WTC11 (cell line): ENCODE results near the gene CYP2C18. TPM values are rescaled to one million over a fixed set of nuclear protein-coding genes. Genes with fewer than 3 reads are reported as not detected.

Experiments
- ATAC-seq: fragments of 200-7000 bp; cut with Tn5 transposase; 2 replicates; pipeline ENCODE4 v1.10.0; 2021; ENCODE audit warnings: mild to moderate bottlenecking, moderate library complexity
- CTCF ChIA-PET: fragments of 300-600 bp; sonication (Branson Sonifier 250); formaldehyde crosslinking; loops from one replicate; lab custom pipeline; 2021; ENCODE audit warnings: antibody characterized with exemption; lab: Charles Lee
- POLR2A ChIA-PET: fragments of 350-600 bp; sonication (Branson Sonifier 250); formaldehyde crosslinking; loops from one replicate; lab custom pipeline; 2021; ENCODE audit warnings: antibody characterized with exemption; lab: Charles Lee
- DNase-seq: peaks from one replicate; pipeline ENCODE4 v3.0.0; 2021; ENCODE audit warnings: low spot score
- H3K27ac Mint-ChIP-seq: 2 replicates; pipeline ENCODE4 v1.8.0; 2021; ENCODE audit warnings: mixed read lengths
- H3K27me3 Mint-ChIP-seq: 2 replicates; pipeline ENCODE4 v1.8.0; 2021; ENCODE audit warnings: low read depth, mild to moderate bottlenecking, moderate library complexity, mixed read lengths
- H3K36me3 Mint-ChIP-seq: 2 replicates; pipeline ENCODE4 v1.8.0; 2021; ENCODE audit warnings: mixed read lengths
- H3K4me1 Mint-ChIP-seq: 2 replicates; pipeline ENCODE4 v1.8.0; 2022; ENCODE audit warnings: mixed read lengths
- H3K4me3 Mint-ChIP-seq: 2 replicates; pipeline ENCODE4 v1.8.0; 2021; ENCODE audit warnings: mild to moderate bottlenecking, moderate library complexity, mixed read lengths
- H3K9me3 Mint-ChIP-seq: 2 replicates; pipeline ENCODE4 v1.8.0; 2021; ENCODE audit warnings: mixed read lengths
- CREB1 ChIP-seq: sonication (generic); formaldehyde crosslinking; IDR thresholded peaks from 2 replicates; pipeline ENCODE4 v1.8.0; 2023; ENCODE audit warnings: mild to moderate bottlenecking, missing genetic modification reagents
- CREM ChIP-seq: sonication (generic); formaldehyde crosslinking; IDR thresholded peaks from 2 replicates; pipeline ENCODE4 v1.8.1; 2022; ENCODE audit warnings: mild to moderate bottlenecking, missing genetic modification reagents, moderate library complexity
- FOXJ3 ChIP-seq: sonication (generic); formaldehyde crosslinking; IDR thresholded peaks from 2 replicates; pipeline ENCODE4 v1.9.0; 2021; ENCODE audit warnings: missing genetic modification reagents, mild to moderate bottlenecking, borderline replicate concordance
- GTF2I ChIP-seq: fragments of 250-450 bp; sonication (Bioruptor Pico); conservative IDR thresholded peaks from 2 replicates; pipeline ENCODE4 v1.4.0; 2021; ENCODE audit warnings: mild to moderate bottlenecking
- NFE2L1 ChIP-seq: sonication (generic); formaldehyde crosslinking; IDR thresholded peaks from 2 replicates; pipeline ENCODE4 v1.8.1; 2023; ENCODE audit warnings: missing genetic modification reagents
- NFYB ChIP-seq: sonication (generic); formaldehyde crosslinking; conservative IDR thresholded peaks from 2 replicates; pipeline ENCODE4 v1.8.0; 2022; ENCODE audit warnings: low read depth, missing genetic modification reagents
- RORB ChIP-seq: fragments of 250-450 bp; sonication (Bioruptor Pico); IDR thresholded peaks from 2 replicates; pipeline ENCODE4 v1.9.0; 2021; ENCODE audit warnings: mild to moderate bottlenecking
- SOX15 ChIP-seq: fragments of 250-450 bp; sonication (Bioruptor Pico); IDR thresholded peaks from 2 replicates; pipeline ENCODE4 v1.9.0; 2021; ENCODE audit warnings: mild to moderate bottlenecking
- TEAD4 ChIP-seq: sonication (generic); formaldehyde crosslinking; IDR thresholded peaks from 2 replicates; pipeline ENCODE4 v1.8.0; 2022; ENCODE audit warnings: mild to moderate bottlenecking, missing genetic modification reagents
- total RNA-seq: library from RNA; stranded (reverse); gene quantifications from 3 replicates; pipeline ENCODE4 v1.2.3, GENCODE V29; 2021
- TF ChIP-seq, protein P1 (sequence below): sonication (generic); formaldehyde crosslinking; IDR thresholded peaks from 2 replicates; pipeline ENCODE4 v1.8.1; 2023; ENCODE audit warnings: mild to moderate bottlenecking, moderate library complexity, missing genetic modification reagents
- TF ChIP-seq, protein P2 (sequence below): sonication (generic); formaldehyde crosslinking; IDR thresholded peaks from 2 replicates; pipeline ENCODE4 v1.8.1; 2022; ENCODE audit warnings: low read depth, missing genetic modification reagents, borderline replicate concordance
- TF ChIP-seq, protein P3 (sequence below): sonication (generic); formaldehyde crosslinking; IDR thresholded peaks from 2 replicates; pipeline ENCODE4 v1.8.1; 2022; ENCODE audit warnings: missing genetic modification reagents, borderline replicate concordance
- TF ChIP-seq, protein P4 (sequence below): sonication (generic); formaldehyde crosslinking; IDR thresholded peaks from 2 replicates; pipeline ENCODE4 v1.8.0; 2022; ENCODE audit warnings: missing genetic modification reagents
- TF ChIP-seq, protein P5 (sequence below): fragments of 250-450 bp; sonication (Bioruptor Pico); IDR thresholded peaks from 2 replicates; pipeline ENCODE4 v1.8.0; 2021; ENCODE audit warnings: mild to moderate bottlenecking
- TF ChIP-seq, protein P6 (sequence below): sonication (generic); formaldehyde crosslinking; IDR thresholded peaks from 2 replicates; pipeline ENCODE4 v1.8.0; 2022; ENCODE audit warnings: mild to moderate bottlenecking, missing genetic modification reagents
- TF ChIP-seq, protein P7 (sequence below): sonication (generic); formaldehyde crosslinking; IDR thresholded peaks from 2 replicates; pipeline ENCODE4 v1.8.0; 2022; ENCODE audit warnings: mild to moderate bottlenecking, missing genetic modification reagents
- TF ChIP-seq, protein P8 (sequence below): sonication (generic); formaldehyde crosslinking; IDR thresholded peaks from 2 replicates; pipeline ENCODE4 v1.8.1; 2023; ENCODE audit warnings: mild to moderate bottlenecking, missing genetic modification reagents, moderate library complexity

CYP2C18 gene
- total RNA-seq, 1 experiment from 2014 or later: 0.28 TPM

DNA sequence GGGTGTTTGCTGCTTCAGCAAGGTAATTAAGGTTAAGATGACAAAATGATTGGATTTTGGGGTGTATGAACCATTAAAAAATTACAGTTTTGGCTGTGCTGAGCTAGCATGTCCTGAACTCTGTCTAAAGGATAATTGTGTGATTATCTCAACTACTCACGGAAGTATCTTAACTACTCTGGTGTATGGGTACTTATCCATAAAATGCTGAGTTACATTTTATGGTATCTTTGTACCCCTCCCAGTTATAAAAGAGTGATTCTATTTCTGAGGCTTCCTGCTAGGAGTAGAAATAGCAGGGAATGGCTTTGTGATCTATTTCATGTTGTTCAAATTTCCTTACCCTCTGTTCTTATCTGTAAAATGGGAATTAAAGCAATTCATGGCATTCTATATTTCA is 22.6 kb downstream of the CYP2C18 start (continued):
- TF ChIP-seq, protein P1, sequence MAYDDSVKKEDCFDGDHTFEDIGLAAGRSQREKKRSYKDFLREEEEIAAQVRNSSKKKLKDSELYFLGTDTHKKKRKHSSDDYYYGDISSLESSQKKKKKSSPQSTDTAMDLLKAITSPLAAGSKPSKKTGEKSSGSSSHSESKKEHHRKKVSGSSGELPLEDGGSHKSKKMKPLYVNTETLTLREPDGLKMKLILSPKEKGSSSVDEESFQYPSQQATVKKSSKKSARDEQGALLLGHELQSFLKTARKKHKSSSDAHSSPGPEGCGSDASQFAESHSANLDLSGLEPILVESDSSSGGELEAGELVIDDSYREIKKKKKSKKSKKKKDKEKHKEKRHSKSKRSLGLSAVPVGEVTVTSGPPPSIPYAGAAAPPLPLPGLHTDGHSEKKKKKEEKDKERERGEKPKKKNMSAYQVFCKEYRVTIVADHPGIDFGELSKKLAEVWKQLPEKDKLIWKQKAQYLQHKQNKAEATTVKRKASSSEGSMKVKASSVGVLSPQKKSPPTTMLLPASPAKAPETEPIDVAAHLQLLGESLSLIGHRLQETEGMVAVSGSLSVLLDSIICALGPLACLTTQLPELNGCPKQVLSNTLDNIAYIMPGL (CRISPR knock-in tag): no peak
- TF ChIP-seq, protein P2, sequence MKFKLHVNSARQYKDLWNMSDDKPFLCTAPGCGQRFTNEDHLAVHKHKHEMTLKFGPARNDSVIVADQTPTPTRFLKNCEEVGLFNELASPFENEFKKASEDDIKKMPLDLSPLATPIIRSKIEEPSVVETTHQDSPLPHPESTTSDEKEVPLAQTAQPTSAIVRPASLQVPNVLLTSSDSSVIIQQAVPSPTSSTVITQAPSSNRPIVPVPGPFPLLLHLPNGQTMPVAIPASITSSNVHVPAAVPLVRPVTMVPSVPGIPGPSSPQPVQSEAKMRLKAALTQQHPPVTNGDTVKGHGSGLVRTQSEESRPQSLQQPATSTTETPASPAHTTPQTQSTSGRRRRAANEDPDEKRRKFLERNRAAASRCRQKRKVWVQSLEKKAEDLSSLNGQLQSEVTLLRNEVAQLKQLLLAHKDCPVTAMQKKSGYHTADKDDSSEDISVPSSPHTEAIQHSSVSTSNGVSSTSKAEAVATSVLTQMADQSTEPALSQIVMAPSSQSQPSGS (CRISPR knock-in tag): no peak
- TF ChIP-seq RORB (CRISPR knock-in tag) (no peak), GTF2I (CRISPR knock-in tag) (no peak), NFE2L1 (CRISPR knock-in tag) (no peak)
- TF ChIP-seq, protein P3, sequence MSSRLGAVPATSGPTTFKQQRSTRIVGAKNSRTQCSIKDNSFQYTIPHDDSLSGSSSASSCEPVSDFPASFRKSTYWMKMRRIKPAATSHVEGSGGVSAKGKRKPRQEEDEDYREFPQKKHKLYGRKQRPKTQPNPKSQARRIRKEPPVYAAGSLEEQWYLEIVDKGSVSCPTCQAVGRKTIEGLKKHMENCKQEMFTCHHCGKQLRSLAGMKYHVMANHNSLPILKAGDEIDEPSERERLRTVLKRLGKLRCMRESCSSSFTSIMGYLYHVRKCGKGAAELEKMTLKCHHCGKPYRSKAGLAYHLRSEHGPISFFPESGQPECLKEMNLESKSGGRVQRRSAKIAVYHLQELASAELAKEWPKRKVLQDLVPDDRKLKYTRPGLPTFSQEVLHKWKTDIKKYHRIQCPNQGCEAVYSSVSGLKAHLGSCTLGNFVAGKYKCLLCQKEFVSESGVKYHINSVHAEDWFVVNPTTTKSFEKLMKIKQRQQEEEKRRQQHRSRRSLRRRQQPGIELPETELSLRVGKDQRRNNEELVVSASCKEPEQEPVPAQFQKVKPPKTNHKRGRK (CRISPR knock-in tag): no peak
- TF ChIP-seq, all 79 proteins: peak for 0

DNA sequence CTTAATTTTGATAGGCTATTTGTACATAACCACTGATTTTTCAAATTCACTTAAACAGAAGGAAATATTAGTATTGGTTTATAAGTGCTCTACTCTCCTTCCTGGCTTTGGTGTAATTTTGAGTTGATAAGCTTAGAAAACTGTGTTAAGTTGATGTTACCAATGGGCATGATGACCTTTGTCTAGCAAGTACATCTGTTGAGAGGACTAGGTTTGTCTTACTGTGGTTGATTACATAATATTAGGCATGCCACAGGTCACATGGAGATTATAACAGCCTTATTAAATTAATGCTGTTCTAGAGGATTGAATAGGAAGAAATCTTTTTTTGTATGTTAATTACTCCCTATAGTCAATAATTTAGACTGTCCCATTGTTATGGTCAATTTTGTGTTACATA is 27.0 kb downstream of the CYP2C18 start:
- ATAC-seq (no peak), DNase-seq (no peak)
- Mint-ChIP-seq H3K27ac (no peak overlapping the region), H3K4me3 (no peak overlapping the region), H3K36me3 (no peaks in the 10 kb centered on the region), H3K9me3 (peaks cover 10% of the 10 kb centered on the region; the same call in 1 of the 2 replicates), H3K27me3 (peaks cover 3% of the 10 kb centered on the region; the same call in 1 of the 2 replicates), H3K4me1 (no peaks in the 10 kb centered on the region)
- CTCF ChIA-PET: no interaction called here
- POLR2A ChIA-PET: no interaction called here
- TF ChIP-seq, protein P4, sequence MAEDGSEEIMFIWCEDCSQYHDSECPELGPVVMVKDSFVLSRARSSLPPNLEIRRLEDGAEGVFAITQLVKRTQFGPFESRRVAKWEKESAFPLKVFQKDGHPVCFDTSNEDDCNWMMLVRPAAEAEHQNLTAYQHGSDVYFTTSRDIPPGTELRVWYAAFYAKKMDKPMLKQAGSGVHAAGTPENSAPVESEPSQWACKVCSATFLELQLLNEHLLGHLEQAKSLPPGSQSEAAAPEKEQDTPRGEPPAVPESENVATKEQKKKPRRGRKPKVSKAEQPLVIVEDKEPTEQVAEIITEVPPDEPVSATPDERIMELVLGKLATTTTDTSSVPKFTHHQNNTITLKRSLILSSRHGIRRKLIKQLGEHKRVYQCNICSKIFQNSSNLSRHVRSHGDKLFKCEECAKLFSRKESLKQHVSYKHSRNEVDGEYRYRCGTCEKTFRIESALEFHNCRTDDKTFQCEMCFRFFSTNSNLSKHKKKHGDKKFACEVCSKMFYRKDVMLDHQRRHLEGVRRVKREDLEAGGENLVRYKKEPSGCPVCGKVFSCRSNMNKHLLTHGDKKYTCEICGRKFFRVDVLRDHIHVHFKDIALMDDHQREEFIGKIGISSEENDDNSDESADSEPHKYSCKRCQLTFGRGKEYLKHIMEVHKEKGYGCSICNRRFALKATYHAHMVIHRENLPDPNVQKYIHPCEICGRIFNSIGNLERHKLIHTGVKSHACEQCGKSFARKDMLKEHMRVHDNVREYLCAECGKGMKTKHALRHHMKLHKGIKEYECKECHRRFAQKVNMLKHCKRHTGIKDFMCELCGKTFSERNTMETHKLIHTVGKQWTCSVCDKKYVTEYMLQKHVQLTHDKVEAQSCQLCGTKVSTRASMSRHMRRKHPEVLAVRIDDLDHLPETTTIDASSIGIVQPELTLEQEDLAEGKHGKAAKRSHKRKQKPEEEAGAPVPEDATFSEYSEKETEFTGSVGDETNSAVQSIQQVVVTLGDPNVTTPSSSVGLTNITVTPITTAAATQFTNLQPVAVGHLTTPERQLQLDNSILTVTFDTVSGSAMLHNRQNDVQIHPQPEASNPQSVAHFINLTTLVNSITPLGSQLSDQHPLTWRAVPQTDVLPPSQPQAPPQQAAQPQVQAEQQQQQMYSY (CRISPR knock-in tag): no peak
- TF ChIP-seq CREB1 (CRISPR knock-in tag) (no peak), SOX15 (CRISPR knock-in tag) (no peak), CREM (no peak), TEAD4 (CRISPR knock-in tag) (no peak), NFYB (CRISPR knock-in tag) (no peak), GTF2I (CRISPR knock-in tag) (no peak), FOXJ3 (CRISPR knock-in tag) (no peak)
- TF ChIP-seq, protein P5, sequence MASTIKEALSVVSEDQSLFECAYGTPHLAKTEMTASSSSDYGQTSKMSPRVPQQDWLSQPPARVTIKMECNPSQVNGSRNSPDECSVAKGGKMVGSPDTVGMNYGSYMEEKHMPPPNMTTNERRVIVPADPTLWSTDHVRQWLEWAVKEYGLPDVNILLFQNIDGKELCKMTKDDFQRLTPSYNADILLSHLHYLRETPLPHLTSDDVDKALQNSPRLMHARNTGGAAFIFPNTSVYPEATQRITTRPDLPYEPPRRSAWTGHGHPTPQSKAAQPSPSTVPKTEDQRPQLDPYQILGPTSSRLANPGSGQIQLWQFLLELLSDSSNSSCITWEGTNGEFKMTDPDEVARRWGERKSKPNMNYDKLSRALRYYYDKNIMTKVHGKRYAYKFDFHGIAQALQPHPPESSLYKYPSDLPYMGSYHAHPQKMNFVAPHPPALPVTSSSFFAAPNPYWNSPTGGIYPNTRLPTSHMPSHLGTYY (CRISPR knock-in tag): no peak
- TF ChIP-seq, protein P6, sequence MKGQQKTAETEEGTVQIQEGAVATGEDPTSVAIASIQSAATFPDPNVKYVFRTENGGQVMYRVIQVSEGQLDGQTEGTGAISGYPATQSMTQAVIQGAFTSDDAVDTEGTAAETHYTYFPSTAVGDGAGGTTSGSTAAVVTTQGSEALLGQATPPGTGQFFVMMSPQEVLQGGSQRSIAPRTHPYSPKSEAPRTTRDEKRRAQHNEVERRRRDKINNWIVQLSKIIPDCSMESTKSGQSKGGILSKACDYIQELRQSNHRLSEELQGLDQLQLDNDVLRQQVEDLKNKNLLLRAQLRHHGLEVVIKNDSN (CRISPR knock-in tag): no peak
- TF ChIP-seq, protein P7, sequence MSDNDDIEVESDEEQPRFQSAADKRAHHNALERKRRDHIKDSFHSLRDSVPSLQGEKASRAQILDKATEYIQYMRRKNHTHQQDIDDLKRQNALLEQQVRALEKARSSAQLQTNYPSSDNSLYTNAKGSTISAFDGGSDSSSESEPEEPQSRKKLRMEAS (CRISPR knock-in tag): no peak
- TF ChIP-seq, protein P8, sequence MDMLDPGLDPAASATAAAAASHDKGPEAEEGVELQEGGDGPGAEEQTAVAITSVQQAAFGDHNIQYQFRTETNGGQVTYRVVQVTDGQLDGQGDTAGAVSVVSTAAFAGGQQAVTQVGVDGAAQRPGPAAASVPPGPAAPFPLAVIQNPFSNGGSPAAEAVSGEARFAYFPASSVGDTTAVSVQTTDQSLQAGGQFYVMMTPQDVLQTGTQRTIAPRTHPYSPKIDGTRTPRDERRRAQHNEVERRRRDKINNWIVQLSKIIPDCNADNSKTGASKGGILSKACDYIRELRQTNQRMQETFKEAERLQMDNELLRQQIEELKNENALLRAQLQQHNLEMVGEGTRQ (CRISPR knock-in tag): no peak
